ENCODE data around the gene CORO7.

Gene CORO7

GRCh38 chr16:4450931-4451519, 34.6 kb upstream of the CORO7 start:
- no peak overlapping the region for H3K4me3 ChIP-seq (ENCODE audit: low read length)
- no peaks in the 10 kb centered on the region for H3K9me3 ChIP-seq (ENCODE audit: insufficient read depth, low read length)
- peaks cover 57% of the 10 kb centered on the region for H3K36me3 ChIP-seq (replicated peaks; ENCODE audit: low read depth, low read length)
- H3K9ac ChIP-seq (ENCODE audit: low read length): no peak overlapping the region
- H3K27me3 ChIP-seq (ENCODE audit: low read depth, low read length): no peaks in the 10 kb centered on the region
- H3K4me1 ChIP-seq (ENCODE audit: low read length): no peaks in the 10 kb centered on the region
- H3K27ac ChIP-seq (ENCODE audit: low read length): no peak overlapping the region
- no peak overlapping the region for H2AFZ ChIP-seq (ENCODE audit: low read depth, low read length)
- H4K20me1 ChIP-seq (ENCODE audit: insufficient read depth, low read length): no peaks in the 10 kb centered on the region
- H3K79me2 ChIP-seq (ENCODE audit: low read length): no peaks in the 10 kb centered on the region
- no peak for TF ChIP-seq CTCF (IDR thresholded peaks at IDR 0.05; ENCODE audit: low read depth, low read length)
- no peak for TF ChIP-seq EZH2phosphoT487 (IDR thresholded peaks at IDR 0.05; ENCODE audit: low read depth)
- no peak overlapping the region for H3K4me2 ChIP-seq (ENCODE audit: low read length)

- Histone ChIP-seq H3K4me1 (ENCODE audit: low read length) (no peaks in the 10 kb centered on the region), H3K79me2 (ENCODE audit: low read length) (no peaks in the 10 kb centered on the region), H3K36me3 (replicated peaks; ENCODE audit: low read depth, low read length) (peaks cover 51% of the 10 kb centered on the region), H3K27me3 (ENCODE audit: low read depth, low read length) (no peaks in the 10 kb centered on the region), H2AFZ (ENCODE audit: low read depth, low read length) (no peak overlapping the region), H3K9me3 (ENCODE audit: insufficient read depth, low read length) (no peaks in the 10 kb centered on the region), H4K20me1 (ENCODE audit: insufficient read depth, low read length) (no peaks in the 10 kb centered on the region), H3K4me2 (ENCODE audit: low read length) (no peak overlapping the region), H3K27ac (ENCODE audit: low read length) (no peak overlapping the region), H3K9ac (ENCODE audit: low read length) (no peak overlapping the region), H3K4me3 (ENCODE audit: low read length) (no peak overlapping the region)
- TF ChIP-seq CTCF (IDR thresholded peaks at IDR 0.05; ENCODE audit: low read depth, low read length) (no peak), EZH2phosphoT487 (IDR thresholded peaks at IDR 0.05; ENCODE audit: low read depth) (no peak)
Observed at GRCh38 chr16:4450430-4450829, 34.0 kb upstream of the CORO7 start.

- Histone ChIP-seq H3K79me2 (ENCODE audit: low read length) (no peaks in the 10 kb centered on the region), H2AFZ (ENCODE audit: low read depth, low read length) (no peak overlapping the region), H3K27me3 (ENCODE audit: low read depth, low read length) (no peaks in the 10 kb centered on the region), H3K4me2 (ENCODE audit: low read length) (no peak overlapping the region), H3K4me1 (ENCODE audit: low read length) (no peaks in the 10 kb centered on the region), H3K9ac (ENCODE audit: low read length) (no peak overlapping the region), H3K4me3 (ENCODE audit: low read length) (no peak overlapping the region), H3K9me3 (ENCODE audit: insufficient read depth, low read length) (no peaks in the 10 kb centered on the region), H4K20me1 (ENCODE audit: insufficient read depth, low read length) (no peaks in the 10 kb centered on the region), H3K27ac (ENCODE audit: low read length) (no peak overlapping the region), H3K36me3 (replicated peaks; ENCODE audit: low read depth, low read length) (peaks cover 55% of the 10 kb centered on the region)
- no peak for TF ChIP-seq CTCF (IDR thresholded peaks at IDR 0.05; ENCODE audit: low read depth, low read length)
- TF ChIP-seq EZH2phosphoT487 (IDR thresholded peaks at IDR 0.05; ENCODE audit: low read depth): no peak
Observed at GRCh38 chr16:4443986-4444385, 27.6 kb upstream of the CORO7 start.

- Histone ChIP-seq H3K36me3 (replicated peaks; ENCODE audit: low read depth, low read length) (peaks cover 51% of the 10 kb centered on the region), H3K4me3 (ENCODE audit: low read length) (no peak overlapping the region), H2AFZ (ENCODE audit: low read depth, low read length) (no peak overlapping the region), H3K4me1 (ENCODE audit: low read length) (no peaks in the 10 kb centered on the region), H3K9ac (ENCODE audit: low read length) (no peak overlapping the region), H3K27ac (ENCODE audit: low read length) (no peak overlapping the region), H3K9me3 (ENCODE audit: insufficient read depth, low read length) (no peaks in the 10 kb centered on the region), H4K20me1 (ENCODE audit: insufficient read depth, low read length) (no peaks in the 10 kb centered on the region), H3K4me2 (ENCODE audit: low read length) (no peak overlapping the region), H3K79me2 (ENCODE audit: low read length) (no peaks in the 10 kb centered on the region), H3K27me3 (ENCODE audit: low read depth, low read length) (no peaks in the 10 kb centered on the region)
- TF ChIP-seq CTCF (IDR thresholded peaks at IDR 0.05; ENCODE audit: low read depth, low read length) (no peak), EZH2phosphoT487 (IDR thresholded peaks at IDR 0.05; ENCODE audit: low read depth) (no peak)
Observed at GRCh38 chr16:4443271-4443670, 26.9 kb upstream of the CORO7 start.

Data from OCI-LY3 (cell line).